Endothelial cell (in vitro differentiated cells): ENCODE data around the gene PAM. TPM values are rescaled to one million over a fixed set of nuclear protein-coding genes. Genes with fewer than 3 reads are reported as not detected.

Source experiments
- DNase-seq: peaks from one replicate; pipeline ENCODE4 v3.0.0; 2021; ENCODE audit warnings: low spot score
- H3K27ac Mint-ChIP-seq: one replicate; pipeline ENCODE4 v1.8.0; 2021; ENCODE audit warnings: mixed read lengths, inconsistent platforms; ENCODE audit not compliant: unreplicated experiment
- H3K27me3 Mint-ChIP-seq: one replicate; pipeline ENCODE4 v1.8.0; 2021; ENCODE audit warnings: mild to moderate bottlenecking, moderate library complexity, mixed read lengths, inconsistent platforms; ENCODE audit not compliant: unreplicated experiment
- H3K36me3 Mint-ChIP-seq: one replicate; pipeline ENCODE4 v1.8.0; 2021; ENCODE audit warnings: mild to moderate bottlenecking, low read depth, mixed read lengths, inconsistent platforms; ENCODE audit not compliant: unreplicated experiment
- H3K4me1 Mint-ChIP-seq: one replicate; pipeline ENCODE4 v1.8.0; 2021; ENCODE audit warnings: mild to moderate bottlenecking, mixed read lengths, inconsistent platforms; ENCODE audit not compliant: unreplicated experiment
- H3K4me3 Mint-ChIP-seq: one replicate; pipeline ENCODE4 v1.8.0; 2021; ENCODE audit warnings: mild to moderate bottlenecking, mixed read lengths, inconsistent platforms; ENCODE audit not compliant: unreplicated experiment
- H3K9me3 Mint-ChIP-seq: one replicate; pipeline ENCODE4 v1.8.0; 2021; ENCODE audit warnings: mixed read lengths, inconsistent platforms; ENCODE audit not compliant: unreplicated experiment
- total RNA-seq: library from RNA; stranded (reverse); fragmentation: NEBNext Ultra II Directional; extraction: Animal tissue kit (Norgen Biotek cat#: 25700); gene quantifications from one replicate; pipeline ENCODE4 v1.2.1, GENCODE V29; 2021; ENCODE audit not compliant: unreplicated experiment
- TF ChIP-seq, protein P1 (sequence below): fragments of 200-600 bp; sonication (generic); IDR thresholded peaks from one replicate; pipeline ENCODE4 v1.5.0; 2021; ENCODE audit warnings: antibody characterized with exemption; ENCODE audit not compliant: unreplicated experiment

The PAM gene
- total RNA-seq, 1 donor from 2014 or later, result 255 TPM

DNA sequence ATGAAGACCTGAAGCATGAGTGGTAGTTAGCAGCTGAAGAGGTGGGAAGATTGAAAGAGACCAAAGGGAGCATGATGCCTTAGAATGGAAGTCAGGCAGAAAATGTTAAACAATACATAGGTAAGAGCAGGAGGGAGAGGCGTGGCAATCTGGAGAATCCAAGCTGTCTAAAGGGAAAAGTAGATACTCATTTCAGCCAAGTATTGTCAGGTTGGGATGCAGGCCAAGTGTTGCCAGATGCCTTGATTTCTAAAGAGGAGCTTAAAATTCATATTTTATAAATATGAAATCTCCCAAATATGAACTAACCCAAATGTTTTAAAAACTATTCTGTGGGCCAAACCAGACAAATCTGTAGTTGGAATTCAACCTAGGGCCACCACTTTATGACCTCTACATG is 4.2 kb downstream of the PAM start:
- DNase-seq, result no peak
- TF ChIP-seq, protein P1, sequence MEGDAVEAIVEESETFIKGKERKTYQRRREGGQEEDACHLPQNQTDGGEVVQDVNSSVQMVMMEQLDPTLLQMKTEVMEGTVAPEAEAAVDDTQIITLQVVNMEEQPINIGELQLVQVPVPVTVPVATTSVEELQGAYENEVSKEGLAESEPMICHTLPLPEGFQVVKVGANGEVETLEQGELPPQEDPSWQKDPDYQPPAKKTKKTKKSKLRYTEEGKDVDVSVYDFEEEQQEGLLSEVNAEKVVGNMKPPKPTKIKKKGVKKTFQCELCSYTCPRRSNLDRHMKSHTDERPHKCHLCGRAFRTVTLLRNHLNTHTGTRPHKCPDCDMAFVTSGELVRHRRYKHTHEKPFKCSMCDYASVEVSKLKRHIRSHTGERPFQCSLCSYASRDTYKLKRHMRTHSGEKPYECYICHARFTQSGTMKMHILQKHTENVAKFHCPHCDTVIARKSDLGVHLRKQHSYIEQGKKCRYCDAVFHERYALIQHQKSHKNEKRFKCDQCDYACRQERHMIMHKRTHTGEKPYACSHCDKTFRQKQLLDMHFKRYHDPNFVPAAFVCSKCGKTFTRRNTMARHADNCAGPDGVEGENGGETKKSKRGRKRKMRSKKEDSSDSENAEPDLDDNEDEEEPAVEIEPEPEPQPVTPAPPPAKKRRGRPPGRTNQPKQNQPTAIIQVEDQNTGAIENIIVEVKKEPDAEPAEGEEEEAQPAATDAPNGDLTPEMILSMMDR, result no peak
- H3K4me3 Mint-ChIP-seq, result no peak overlapping the region

DNA sequence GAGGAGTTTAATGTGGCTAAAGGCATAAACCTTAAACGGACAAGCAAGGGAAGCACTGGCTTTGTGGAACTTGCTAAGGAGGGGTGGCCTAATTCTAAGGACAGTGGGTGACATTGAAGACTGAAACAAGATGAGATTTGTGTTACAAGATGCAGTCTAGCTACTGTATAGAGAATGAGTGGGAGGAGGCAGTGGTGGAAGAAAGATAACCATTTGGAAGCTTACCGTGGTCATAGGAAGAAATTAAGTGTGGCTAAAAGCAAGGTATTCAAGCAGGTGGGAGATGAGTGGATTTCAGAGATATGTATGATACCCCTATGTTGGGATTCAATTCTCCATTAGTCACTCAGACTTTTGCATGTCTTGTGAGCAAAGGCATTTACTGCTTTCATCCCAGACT is 4.6 kb downstream of the PAM start:
- peaks cover 10% of the 10 kb centered on the region for H3K36me3 Mint-ChIP-seq
- H3K27me3 Mint-ChIP-seq, result peaks cover 4% of the 10 kb centered on the region
- H3K4me1 Mint-ChIP-seq, result peaks cover 30% of the 10 kb centered on the region
- H3K9me3 Mint-ChIP-seq, result no peaks in the 10 kb centered on the region
- TF ChIP-seq, protein P1, result no peak
- H3K4me3 Mint-ChIP-seq, result no peak overlapping the region
- no peak overlapping the region for H3K27ac Mint-ChIP-seq
- no peak for DNase-seq

More for the DNA sequence above, 4.2 kb downstream of the PAM start:
- Mint-ChIP-seq H3K4me1 (peaks cover 28% of the 10 kb centered on the region), H3K27me3 (peaks cover 7% of the 10 kb centered on the region), H3K9me3 (no peaks in the 10 kb centered on the region), H3K27ac (no peak overlapping the region), H3K36me3 (peaks cover 10% of the 10 kb centered on the region)

DNA sequence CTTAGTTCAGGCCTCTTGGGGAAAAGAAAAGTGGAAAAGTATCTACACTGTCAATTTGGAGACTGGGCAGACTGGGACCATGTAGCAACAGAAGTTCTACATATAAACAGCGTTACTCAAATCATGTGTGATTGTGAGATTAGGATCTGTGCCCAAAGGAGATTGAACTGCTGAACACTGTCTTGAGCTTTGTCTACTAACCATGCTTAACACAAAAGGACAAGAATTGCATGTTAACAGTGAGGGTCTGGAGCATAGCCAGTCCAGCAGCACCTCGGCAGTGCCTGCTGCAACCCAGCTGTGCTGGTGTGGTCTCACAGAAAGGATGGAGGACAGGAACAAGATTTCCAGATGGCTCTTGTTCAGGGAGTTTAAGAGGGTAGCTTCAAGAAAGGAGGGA is 5.7 kb downstream of the PAM start:
- H3K27me3 Mint-ChIP-seq, result peaks cover 4% of the 10 kb centered on the region
- H3K4me1 Mint-ChIP-seq, result peaks cover 26% of the 10 kb centered on the region
- no peak overlapping the region for H3K27ac Mint-ChIP-seq
- TF ChIP-seq, protein P1, result no peak
- H3K9me3 Mint-ChIP-seq, result no peaks in the 10 kb centered on the region
- H3K4me3 Mint-ChIP-seq, result no peak overlapping the region
- DNase-seq, result no peak
- H3K36me3 Mint-ChIP-seq, result peaks cover 6% of the 10 kb centered on the region

DNA sequence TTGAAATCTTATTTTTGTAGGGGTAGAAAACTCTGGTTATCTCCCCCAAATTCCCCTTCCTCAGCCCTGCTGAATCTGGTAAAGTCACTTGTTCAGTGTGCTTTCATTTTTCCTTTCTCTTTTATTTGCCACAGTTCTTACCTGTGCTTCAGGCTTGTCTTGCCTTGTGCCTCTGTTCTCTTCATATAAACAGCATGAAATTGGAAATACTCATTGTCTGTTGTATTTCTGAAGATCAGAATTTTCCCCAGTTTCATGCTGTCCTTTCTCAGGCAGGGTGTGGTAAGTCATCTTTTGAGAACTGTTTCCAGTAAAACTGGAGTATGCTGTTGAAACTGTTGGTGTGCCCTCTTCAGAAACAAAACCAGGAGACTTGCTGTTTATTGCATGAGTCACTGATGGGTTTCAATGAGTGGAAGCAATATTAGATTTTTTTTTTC is 7.0 kb downstream of the PAM start:
- Mint-ChIP-seq H3K27ac (no peak overlapping the region), H3K36me3 (no peaks in the 10 kb centered on the region), H3K27me3 (no peaks in the 10 kb centered on the region), H3K4me1 (peaks cover 20% of the 10 kb centered on the region), H3K9me3 (no peaks in the 10 kb centered on the region), H3K4me3 (no peak overlapping the region)
- TF ChIP-seq, protein P1, result no peak
- no peak for DNase-seq

DNA sequence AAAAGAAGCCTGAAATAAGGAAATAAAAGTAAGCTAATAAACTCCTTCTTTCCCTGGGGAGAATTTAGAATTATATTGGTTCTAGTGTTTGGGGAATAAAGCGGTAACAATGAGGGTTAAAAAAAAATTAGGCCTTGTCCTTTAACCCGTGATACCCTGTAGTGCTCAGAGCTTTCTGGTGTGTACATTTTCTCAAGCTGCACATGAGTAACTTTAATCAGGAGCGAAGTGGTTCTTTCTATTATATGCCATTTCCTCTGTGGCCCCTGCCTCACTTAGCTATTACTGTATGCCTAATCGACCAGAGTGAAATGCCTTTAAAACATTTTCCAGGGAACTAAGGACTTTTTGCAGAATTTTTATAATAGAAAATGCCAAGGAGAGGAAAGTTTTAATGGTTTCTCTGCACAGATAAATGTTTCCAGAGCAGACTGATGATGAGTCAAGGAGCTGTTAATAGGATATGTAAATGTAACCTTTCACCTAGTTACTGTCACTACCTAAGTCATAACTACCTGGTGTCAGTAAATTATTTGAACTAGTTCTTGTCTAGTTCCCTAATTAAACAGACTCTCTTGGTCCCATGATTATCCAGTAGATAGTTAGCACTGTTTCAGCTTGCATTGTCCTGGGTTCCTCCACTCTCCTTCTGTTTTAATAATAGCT is 7.6 kb downstream of the PAM start:
- TF ChIP-seq, protein P1, result no peak
- no peak overlapping the region for H3K4me3 Mint-ChIP-seq

More for the DNA sequence above, 7.6 kb downstream of the PAM start:
- Mint-ChIP-seq H3K27me3 (no peaks in the 10 kb centered on the region), H3K9me3 (no peaks in the 10 kb centered on the region), H3K4me1 (peaks cover 20% of the 10 kb centered on the region), H3K27ac (no peak overlapping the region), H3K36me3 (no peaks in the 10 kb centered on the region)
- no peak for DNase-seq
